Liver (tissue), 9 donors: Measurements from ENCODE around the gene CYP17A1. TPM values are rescaled to one million over a fixed set of nuclear protein-coding genes. Genes with fewer than 3 reads are reported as not detected.

Source experiments
- DNase-seq: peaks from one replicate; pipeline ENCODE4 v3.0.0-alpha.2; 2017; ENCODE audit warnings: low spot score
- H3K27ac ChIP-seq, 2 donors: one replicate each; pipeline ENCODE4 v1.7.0; 2013; ENCODE audit warnings: inconsistent platforms in 2 of 2, low read length in 2 of 2, control low read depth in 1 of 2, low read depth in 1 of 2, mild to moderate bottlenecking in 1 of 2
- H3K27me3 ChIP-seq, 4 donors: one replicate each; pipeline versions ENCODE4 v1.6.1 to v1.7.0; 2013; ENCODE audit warnings: low read length in 3 of 4, inconsistent platforms in 1 of 4, mild to moderate bottlenecking in 1 of 4, moderate library complexity in 1 of 4; ENCODE audit not compliant: control insufficient read depth in 4 of 4, insufficient read depth in 4 of 4
- H3K36me3 ChIP-seq, 4 donors: one replicate each; pipeline versions ENCODE4 v1.6.1 to v1.7.0; 2013; ENCODE audit warnings: low read length in 3 of 4, mild to moderate bottlenecking in 3 of 4, low read depth in 1 of 4, moderate library complexity in 1 of 4; ENCODE audit not compliant: control insufficient read depth in 4 of 4, insufficient read depth in 3 of 4
- H3K4me1 ChIP-seq, 4 donors: one replicate each; pipeline versions ENCODE4 v1.6.1 to v1.7.0; 2013; ENCODE audit warnings: low read length in 3 of 4, mild to moderate bottlenecking in 3 of 4, moderate library complexity in 1 of 4; ENCODE audit not compliant: control insufficient read depth in 4 of 4, insufficient read depth in 4 of 4
- H3K4me3 ChIP-seq, 3 donors: one replicate each; pipeline versions ENCODE4 v1.6.1 to v1.7.0; 2013; ENCODE audit warnings: low read length in 3 of 3, control low read depth in 1 of 3, low read depth in 1 of 3, mild to moderate bottlenecking in 1 of 3
- H3K9ac ChIP-seq, 2 donors: one replicate each; pipeline ENCODE4 v1.7.0; 2013; ENCODE audit warnings: low read length in 2 of 2, mild to moderate bottlenecking in 2 of 2, moderate library complexity in 2 of 2, control low read depth in 1 of 2, low read depth in 1 of 2
- H3K9me3 ChIP-seq, 4 donors: one replicate each; pipeline versions ENCODE4 v1.6.1 to v1.7.0; 2013; ENCODE audit warnings: low read length in 3 of 4; ENCODE audit not compliant: control insufficient read depth in 4 of 4
- ATF3 ChIP-seq: IDR thresholded peaks from 2 replicates; pipeline ENCODE4 v1.6.1; 2016; ENCODE audit warnings: antibody characterized with exemption
- CTCF ChIP-seq: fragments of 150-350 bp; IDR thresholded peaks from 2 replicates; pipeline ENCODE4 v1.5.1; 2017; ENCODE audit warnings: improper control_type of control experiment, low read depth, low read length; ENCODE audit not compliant: missing input control
- FOXA1 ChIP-seq: IDR thresholded peaks from 2 replicates; pipeline ENCODE4 v1.6.1; 2016; ENCODE audit warnings: antibody characterized with exemption
- HNF4A ChIP-seq, 2 donors: conservative IDR thresholded peaks; 2 replicates each; pipeline ENCODE4 v1.6.1; 2016; ENCODE audit warnings: antibody characterized with exemption in 2 of 2, mild to moderate bottlenecking in 2 of 2
- HNF4G ChIP-seq: IDR thresholded peaks from 2 replicates; pipeline ENCODE4 v1.6.1; 2016; ENCODE audit warnings: antibody characterized with exemption
- JUND ChIP-seq, 2 donors: IDR thresholded peaks; 2 replicates each; pipeline ENCODE4 v1.6.1; 2016; ENCODE audit warnings: antibody characterized with exemption in 2 of 2
- NR2F2 ChIP-seq: IDR thresholded peaks from 2 replicates; pipeline ENCODE4 v1.6.1; 2016; ENCODE audit warnings: antibody characterized with exemption
- RAD21 ChIP-seq, 2 donors: IDR thresholded peaks; 2 replicates each; pipeline ENCODE4 v1.6.1; 2016; ENCODE audit warnings: antibody characterized with exemption in 2 of 2, mild to moderate bottlenecking in 2 of 2
- RXRA ChIP-seq, 2 donors: IDR thresholded peaks; 2 replicates each; pipeline ENCODE4 v1.6.1; 2017 to 2018; ENCODE audit warnings: antibody characterized with exemption in 2 of 2, mild to moderate bottlenecking in 1 of 2
- SP1 ChIP-seq: IDR thresholded peaks from 2 replicates; pipeline ENCODE4 v1.6.1; 2018; ENCODE audit warnings: antibody characterized with exemption, mild to moderate bottlenecking
- TAF1 ChIP-seq: conservative IDR thresholded peaks from 2 replicates; pipeline ENCODE4 v1.6.1; 2016; ENCODE audit warnings: antibody characterized with exemption, mild to moderate bottlenecking
- ZBTB33 ChIP-seq: IDR thresholded peaks from 2 replicates; pipeline ENCODE4 v1.6.1; 2016; ENCODE audit warnings: antibody characterized with exemption
- WGBS: extraction: QIAGEN DNeasy Blood & Tissue Kit; methylation state at CpG from one replicate; pipeline ENCODE4 v1.1.7; 2013; 5-methylcytosine and 5-hydroxymethylcytosine counted together
- polyA plus RNA-seq, 2 donors: library from polyadenylated mRNA; stranded (reverse) in 1 of 2; unstranded in 1 of 2; fragments of 200-250 nt in 1 of 2; fragments of >200 nt in 1 of 2; fragmentation: Nextera tagmentation in 1 of 2; extraction: Ambion mirVana in 1 of 2; gene quantifications; one replicate each; pipeline versions ENCODE4 v1.2.1 to v1.2.3, GENCODE V29; 2013 to 2015
- total RNA-seq, 2 donors: library from RNA; depleted of rRNA; stranded (reverse); fragments of >200 nt; gene quantifications; one replicate each; pipeline ENCODE4 v1.2.3, GENCODE V29; 2014
- donor health status: healthy.
- donor health status: healthy.
- donor health status: healthy.
- donor health status: healthy.
- donor health status: healthy.

Gene CYP17A1
- total and polyA plus RNA-seq, 4 donors: 0.16 to 13.1 (median 1.0) TPM; not detected in 1

- 43% methylated on average over 16 of the region's 16 CpGs for WGBS
- TF ChIP-seq HNF4A (conservative IDR thresholded peaks at IDR 0.05) (peak; percentile 73 to 77), NR2F2 (peak; percentile 3), RAD21 (IDR thresholded peaks at IDR 0.05) (peak; percentile 24 to 42), CTCF (no peak), TAF1 (no peak), HNF4G (no peak), SP1 (peak; percentile 70), RXRA (IDR thresholded peaks at IDR 0.05) (peak; percentile 27 to 43)
- peak; percentile 43 for DNase-seq
- Histone ChIP-seq H3K36me3 (peaks cover 0 to 32% (median 23%) of the 10 kb centered on the region in 4 donors), H3K27ac (peak overlapping the region; percentile 74 to 79), H3K9ac (peak overlapping the region in 1 of 2 donors; percentile 32), H3K4me1 (peaks cover 3 to 30% (median 21%) of the 10 kb centered on the region in 4 donors), H3K4me3 (no peak overlapping the region), H3K9me3 (no peaks in the 10 kb centered on the region), H3K27me3 (no peaks in the 10 kb centered on the region)
Observed at GRCh38 chr10:102813734-102814452, 23.3 kb downstream of the CYP17A1 start.

GRCh38 chr10:102813017-102813541, 24.1 kb downstream of the CYP17A1 start:
- Histone ChIP-seq H3K4me1 (peaks cover 3 to 30% (median 21%) of the 10 kb centered on the region in 4 donors), H3K9ac (no peak overlapping the region), H3K27me3 (no peaks in the 10 kb centered on the region), H3K27ac (peak overlapping the region; percentile 74 to 79), H3K9me3 (no peaks in the 10 kb centered on the region), H3K4me3 (no peak overlapping the region), H3K36me3 (peaks cover 0 to 32% (median 23%) of the 10 kb centered on the region in 4 donors)
- no peak for DNase-seq
- WGBS: 95% methylated on average over 17 of the region's 17 CpGs
- TF ChIP-seq JUND (IDR thresholded peaks at IDR 0.05) (no peak), NR2F2 (no peak), TAF1 (no peak), SP1 (no peak), ATF3 (no peak), RAD21 (IDR thresholded peaks at IDR 0.05) (no peak), FOXA1 (no peak), HNF4A (conservative IDR thresholded peaks at IDR 0.05) (no peak), ZBTB33 (no peak)
